HG03025 (cell line): Measurements from ENCODE around the gene NDUFAF2.
"Not testable (repeated sequence)": the region's sequence is repeated elsewhere in the genome, so short reads cannot be mapped to it uniquely, and the experiment has no call there.

Experiments used
- ATAC-seq: cut with Tn5 transposase; IDR thresholded peaks from one replicate; pipeline ENCODE4 v1.9.1; 2021; ENCODE audit warnings: mild to moderate bottlenecking, moderate library complexity; ENCODE audit not compliant: unreplicated experiment, low FRiP score

NDUFAF2 gene

DNA sequence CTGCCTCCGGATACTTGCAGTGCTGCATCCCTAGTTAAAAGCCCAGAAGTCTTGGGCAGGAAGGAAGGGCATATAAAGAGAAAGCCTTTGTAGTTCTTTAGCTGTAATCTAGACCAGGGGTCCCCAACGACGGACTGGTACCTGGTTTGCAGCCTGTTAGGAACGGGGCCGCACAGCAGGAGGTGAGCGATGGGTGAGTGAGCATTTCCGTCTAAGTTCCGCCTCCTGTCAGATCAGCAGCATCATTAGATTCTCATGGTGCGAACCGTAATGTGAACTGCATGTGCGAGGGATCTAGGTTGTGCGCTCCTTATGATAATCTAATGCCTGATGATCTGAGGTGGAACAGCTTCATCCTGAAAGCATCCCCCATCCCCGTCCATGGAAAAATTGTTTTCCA lies 218.9 kb downstream of the NDUFAF2 start:
- ATAC-seq, result no peak

DNA sequence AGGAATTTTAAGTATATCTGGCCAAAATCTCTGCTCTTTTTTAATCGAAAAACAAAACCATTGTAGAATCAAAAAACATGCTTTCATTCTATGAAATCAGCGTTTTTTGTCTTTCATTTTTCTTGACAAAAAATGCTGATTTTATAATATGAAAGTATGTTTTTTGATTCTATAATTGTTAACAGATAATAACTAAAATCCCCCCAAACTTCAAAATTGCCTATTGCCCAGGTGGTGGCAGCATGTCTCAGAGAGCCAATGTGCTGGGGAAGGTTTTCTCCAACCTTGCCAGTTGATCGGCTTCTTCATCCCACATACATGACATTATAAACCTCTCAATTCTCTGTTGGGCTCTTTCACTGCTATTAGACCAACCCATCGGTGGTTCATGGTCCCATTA lies 222.4 kb downstream of the NDUFAF2 start:
- no peak for ATAC-seq

DNA sequence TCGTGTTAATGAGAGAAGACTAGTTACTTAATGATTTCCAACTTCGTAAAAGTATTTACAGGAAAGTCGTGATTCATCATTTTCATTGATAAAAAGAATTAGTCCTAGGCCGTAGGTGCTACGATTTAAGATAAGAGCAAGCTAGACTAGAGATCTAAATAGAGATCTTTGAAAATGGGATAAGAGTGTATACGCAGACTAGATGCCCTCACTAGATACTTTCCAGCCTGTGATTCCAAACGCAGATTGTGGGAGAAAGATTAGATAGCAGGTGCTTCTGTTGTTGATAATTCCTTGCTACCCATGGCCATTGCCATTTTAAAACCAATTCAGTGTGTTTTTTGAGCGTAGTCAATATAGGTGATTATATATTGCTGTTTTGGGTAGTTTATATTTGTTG lies 223.9 kb downstream of the NDUFAF2 start:
- ATAC-seq, result no peak

DNA sequence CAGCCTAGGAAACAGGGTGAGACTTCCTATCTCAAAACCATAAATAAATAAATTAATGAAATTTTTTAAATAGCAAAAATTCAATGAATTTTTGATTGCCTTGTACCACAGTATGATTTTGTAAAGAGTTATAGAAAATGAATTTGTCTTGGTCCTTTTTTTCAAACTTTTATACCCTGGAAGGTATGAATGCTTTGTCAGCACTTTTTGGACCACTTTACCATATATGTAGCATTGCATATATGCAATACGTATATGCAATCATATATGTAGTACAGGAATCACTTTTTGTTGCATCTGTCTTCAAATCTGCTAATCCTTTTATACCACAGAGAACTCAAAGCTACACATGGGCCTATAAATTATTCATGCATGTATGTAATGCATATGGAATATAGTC lies 226.5 kb downstream of the NDUFAF2 start:
- ATAC-seq, result no peak

DNA sequence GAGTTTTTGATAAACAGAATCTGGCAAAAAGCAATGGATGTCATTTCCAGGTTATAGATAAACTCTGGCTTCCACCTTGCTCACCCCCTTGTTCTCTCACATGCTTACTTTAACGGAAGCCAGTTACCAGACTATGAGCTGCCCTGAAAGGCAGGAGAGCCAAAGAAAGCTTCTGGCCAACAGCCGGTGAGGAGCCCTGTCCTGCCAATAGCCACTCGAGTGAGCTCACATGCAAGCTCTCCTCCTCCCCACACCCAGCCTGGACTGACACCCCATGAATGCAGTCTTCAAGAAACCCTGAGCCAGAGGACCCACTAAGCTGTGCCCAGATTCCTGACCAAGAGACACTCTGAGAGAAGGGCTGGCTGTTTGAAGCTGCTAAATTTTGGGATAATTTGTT lies 231.6 kb downstream of the NDUFAF2 start:
- ATAC-seq, result no peak

DNA sequence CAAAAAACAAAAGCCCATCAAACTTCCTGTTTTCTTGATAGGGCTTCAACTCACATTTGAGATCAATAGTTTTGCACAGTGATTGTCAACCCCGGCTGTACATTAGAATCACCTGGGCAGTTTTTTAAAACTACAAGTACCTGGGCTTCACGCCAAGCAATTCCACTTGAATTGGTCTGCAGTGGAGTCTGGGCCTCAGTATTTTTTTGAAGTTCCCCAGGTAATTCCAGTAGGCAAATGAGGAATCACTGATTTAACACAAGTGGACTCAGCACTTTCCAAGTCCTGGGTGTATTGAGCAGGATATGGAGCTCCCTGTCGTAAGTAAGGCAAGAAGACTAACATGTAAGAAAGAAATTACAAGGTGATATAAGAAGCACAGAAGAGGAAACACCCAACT lies 232.1 kb downstream of the NDUFAF2 start:
- ATAC-seq, result no peak

DNA sequence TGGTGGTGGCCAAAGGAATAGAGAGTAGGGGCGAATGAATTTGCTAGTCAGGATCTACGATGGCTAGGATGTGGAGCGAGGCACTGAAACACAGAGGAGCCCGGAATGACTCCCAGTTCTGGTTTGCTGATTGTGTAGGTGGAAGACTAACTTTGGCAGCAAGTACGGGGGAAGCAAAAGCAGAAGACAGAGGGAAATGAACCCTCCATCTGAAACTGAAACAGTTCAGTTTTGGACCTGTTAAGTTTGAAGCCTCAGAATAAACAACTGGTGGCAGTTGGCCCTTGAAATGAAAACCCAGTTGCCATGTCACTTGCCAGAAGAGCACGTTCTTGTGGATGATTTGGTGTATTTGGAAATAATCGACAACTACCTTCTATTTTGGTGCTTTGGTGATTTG lies 232.7 kb downstream of the NDUFAF2 start:
- peak; percentile 94 for ATAC-seq

DNA sequence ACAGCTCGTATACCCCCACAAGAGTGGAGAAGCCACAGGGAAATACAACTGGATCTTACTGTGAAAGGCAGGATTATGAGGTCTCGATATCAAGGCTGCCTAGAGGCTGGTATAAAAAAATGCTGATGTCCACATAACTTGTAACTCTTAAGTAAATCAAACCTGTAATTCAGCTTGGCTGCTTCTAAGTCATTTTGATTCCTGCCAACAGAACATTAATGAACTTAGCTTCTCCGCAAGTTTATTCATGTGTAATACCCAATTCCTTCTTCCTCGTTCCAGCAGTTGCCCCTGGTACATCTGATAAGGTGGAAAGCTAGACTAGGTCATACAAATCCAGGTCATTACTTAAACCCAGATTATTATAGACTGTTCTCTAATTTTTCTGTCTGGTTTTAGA lies 233.7 kb downstream of the NDUFAF2 start:
- ATAC-seq, result no peak

DNA sequence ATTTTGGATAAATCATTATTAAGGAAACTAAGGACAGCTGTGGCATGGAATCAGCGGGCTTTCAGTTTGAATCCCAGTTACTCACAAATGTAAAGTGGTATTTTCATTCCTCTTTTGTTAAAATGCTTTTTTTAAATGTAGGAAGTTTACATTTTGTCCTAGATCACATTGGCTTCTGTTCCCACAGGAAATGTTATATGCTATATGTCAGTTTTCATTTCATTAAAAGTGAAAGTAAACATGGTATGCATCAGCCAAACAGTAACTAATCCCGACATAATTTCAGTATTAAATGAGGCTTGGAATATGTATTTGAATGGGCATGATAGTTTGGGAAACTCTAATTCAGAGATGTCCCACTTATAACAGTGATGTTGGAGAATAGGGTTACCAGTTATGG lies 235.9 kb downstream of the NDUFAF2 start:
- ATAC-seq, result no peak

DNA sequence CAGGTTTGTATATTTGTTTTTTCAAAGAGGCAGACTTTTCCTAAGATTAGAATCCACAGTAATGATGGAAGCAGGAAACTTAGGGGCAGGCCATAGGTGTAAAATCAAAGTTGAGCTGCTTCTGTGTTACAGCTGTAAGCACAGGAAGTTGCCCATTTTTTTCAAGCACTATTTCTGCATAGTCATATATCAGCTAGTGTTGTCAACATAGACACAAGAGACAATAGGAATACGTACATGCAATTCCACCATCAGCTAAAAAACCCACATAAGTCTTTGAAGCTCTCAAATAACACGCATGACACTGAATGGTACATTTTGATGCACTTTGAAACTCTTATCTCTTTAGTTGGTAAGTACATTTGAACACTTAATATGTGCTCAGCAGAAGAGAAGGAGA lies 237.4 kb downstream of the NDUFAF2 start:
- ATAC-seq, result no peak

DNA sequence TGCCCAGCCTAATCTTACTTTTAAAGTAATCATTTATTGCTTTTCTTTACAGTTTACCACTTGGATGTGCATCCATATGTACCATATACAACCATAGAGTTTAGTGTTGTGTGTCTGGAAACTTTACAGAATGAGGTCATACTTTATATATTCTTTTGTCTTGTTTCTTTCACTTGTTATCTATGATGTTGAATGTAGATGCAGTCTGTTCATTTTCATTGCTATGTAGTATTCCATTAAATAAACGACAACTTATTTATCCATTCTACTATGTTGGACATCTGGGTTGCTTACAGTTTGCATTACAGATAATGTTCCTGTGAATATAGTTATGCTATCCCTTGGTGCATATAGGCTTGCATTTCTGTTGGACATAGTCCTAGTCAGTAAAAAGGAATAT lies 238.5 kb downstream of the NDUFAF2 start:
- no peak for ATAC-seq

DNA sequence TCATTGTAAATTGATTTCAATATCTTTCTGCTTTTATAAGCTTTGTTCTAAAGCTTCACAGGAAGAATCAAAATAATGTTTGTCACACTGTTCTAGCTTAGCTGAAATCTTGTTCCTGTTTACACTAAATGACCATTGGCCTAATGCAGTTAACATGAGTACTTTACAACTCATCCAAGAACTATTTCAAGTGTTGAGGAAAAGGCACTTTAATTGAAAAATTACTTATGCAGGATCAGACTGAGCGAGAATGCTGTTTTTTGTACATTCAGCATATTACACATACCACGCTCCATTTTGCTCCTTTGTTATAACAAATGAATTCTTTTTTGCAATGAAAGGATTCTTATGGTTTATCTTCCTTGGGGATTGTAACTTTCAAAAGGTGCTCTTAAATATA lies 239.7 kb downstream of the NDUFAF2 start:
- no peak for ATAC-seq

DNA sequence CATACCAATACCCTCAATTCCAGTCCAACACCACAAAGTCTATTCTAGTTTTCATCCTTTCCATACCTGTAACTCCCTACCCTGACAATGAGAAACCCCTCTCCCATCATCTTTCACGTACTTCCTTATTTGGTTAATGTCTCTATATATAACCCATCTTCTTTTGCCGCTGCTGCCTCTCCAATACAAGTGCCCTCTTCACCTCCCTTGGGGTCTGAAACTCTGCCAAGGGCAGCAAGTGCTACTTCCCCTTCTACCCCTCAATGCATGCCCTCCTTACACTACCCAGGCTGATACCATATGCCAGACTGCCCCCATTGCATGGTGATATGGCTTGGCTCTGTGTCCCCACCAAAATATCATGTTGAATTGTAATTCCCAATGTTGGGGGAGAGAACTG lies 241.6 kb downstream of the NDUFAF2 start:
- ATAC-seq, result no peak

DNA sequence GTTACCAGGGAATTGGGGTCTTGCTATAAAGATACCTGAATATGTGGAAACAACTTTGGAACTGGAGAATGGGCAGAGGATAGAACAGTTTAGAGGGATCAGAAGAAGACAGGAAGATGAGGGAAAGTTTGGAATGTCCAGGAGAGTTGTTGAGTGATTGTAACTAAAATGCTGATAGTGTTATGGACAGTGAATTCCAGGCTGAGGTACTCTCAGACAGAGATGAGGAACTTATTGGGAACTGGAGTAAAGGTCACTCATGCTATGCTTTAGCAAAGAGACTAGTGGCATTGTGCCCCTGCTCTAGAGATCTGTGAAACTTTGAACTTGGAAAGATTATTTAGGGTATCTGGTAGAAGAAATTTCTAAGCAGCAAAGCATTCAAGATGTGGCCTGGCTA lies 242.3 kb downstream of the NDUFAF2 start:
- not testable (repeated sequence) for ATAC-seq

DNA sequence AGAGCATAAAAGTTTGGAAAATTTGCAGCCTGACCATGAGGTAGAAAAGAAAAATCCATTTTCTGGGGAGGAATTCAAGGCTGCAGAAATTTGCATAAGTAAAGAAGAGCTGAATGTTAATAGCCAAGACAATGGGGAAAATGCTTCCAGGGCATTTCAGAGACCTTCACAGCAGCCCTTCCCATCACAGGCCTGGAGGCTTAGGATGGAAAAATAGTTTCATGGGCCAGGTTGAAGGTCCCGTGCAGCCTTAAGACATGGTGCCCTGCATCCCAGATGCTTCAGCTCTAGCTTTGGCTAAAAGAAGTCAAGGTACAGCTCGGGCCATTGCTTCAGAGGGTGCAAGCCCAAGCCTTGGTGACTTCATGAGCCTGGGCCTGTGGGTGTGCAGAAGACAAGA lies 242.8 kb downstream of the NDUFAF2 start:
- ATAC-seq, result not testable (repeated sequence)

DNA sequence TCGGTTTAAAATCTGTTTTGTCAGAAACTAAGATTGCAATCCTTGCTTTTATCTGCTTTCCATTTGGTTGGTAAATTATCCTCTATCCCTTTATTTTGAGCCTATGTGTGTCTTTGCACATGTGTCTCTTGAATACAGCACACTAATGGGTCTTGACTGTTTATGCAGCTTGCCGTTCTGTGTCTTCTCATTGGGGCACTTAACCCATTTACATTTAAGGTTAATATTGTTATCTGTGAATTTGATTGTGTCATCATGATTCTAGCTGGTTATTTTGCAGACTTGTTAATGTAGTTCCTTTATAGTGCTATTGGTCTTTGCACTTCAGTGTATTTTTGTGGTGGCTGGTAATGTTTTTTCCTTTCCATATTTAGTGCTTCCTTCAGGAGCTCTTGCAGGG lies 253.6 kb downstream of the NDUFAF2 start:
- no peak for ATAC-seq

DNA sequence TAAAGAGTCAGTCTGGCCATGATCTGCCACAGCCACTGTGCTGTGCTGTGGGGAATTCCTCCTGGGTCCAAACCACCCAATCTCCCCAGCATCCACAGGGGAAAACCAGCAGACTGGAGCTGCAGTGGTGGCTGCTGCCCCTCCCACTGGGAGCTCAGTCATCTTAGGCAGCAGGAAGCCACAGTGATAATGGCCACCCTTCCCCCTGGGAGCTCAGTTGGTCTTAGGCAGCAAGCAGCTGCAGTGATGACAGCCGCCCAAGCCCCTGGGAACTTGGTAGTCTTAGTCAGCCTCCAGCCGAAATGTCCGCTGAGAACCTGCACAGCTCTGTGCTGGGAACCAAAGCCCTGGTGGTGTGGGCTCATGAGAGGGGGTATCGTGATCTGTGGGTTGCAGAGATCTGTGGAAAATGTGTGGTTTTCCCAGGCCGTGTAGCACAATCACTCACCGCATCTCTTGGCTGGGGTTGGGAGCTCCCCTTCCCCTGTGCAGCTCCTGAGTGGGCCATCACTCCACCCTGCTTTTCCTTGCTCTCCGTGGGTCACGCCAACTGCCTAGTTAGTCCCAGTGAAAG lies 255.7 kb downstream of the NDUFAF2 start:
- ATAC-seq, result no peak

DNA sequence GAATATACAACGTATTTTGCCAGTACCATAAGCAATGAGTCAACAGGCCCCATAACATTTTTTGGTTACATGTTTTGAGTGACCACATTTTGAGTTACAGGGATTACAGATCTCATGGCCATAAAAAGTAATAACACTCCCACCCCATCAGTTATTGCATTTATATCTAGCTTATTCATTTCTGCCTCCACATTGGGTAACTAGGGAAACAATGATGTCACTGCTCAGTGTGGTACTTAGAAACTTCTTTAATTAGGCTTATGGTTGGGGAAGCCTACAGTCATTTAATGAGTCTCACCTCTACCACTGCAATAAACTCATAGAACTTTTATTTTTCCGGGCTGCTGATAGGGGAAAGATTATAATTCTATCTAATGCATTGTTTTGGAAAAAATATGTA lies 257.2 kb downstream of the NDUFAF2 start:
- no peak for ATAC-seq
